Measurements from ENCODE around the gene VTN. TPM values are rescaled to one million over a fixed set of nuclear protein-coding genes. Genes with fewer than 3 reads are reported as not detected.

VTN gene
- total RNA-seq = not detected
- total RNA-seq (2013) = 0.11 TPM

- Histone ChIP-seq H3K4me1 (ENCODE audit: control insufficient read depth, insufficient read depth, low read length) (peaks cover 23% of the 10 kb centered on the region), H3K9me3 (ENCODE audit: control insufficient read depth, insufficient read depth, low read length) (no peaks in the 10 kb centered on the region), H3K36me3 (ENCODE audit: control insufficient read depth, insufficient read depth, low read length) (no peaks in the 10 kb centered on the region), H3K27ac (ENCODE audit: low read length) (peak within 1 kb of the TSS; percentile 51), H3K27me3 (ENCODE audit: control insufficient read depth, insufficient read depth, low read length) (no peaks in the 10 kb centered on the region), H3K4me3 (ENCODE audit: low read length) (peak within 1 kb of the TSS; percentile 84)
- no peaks in the 10 kb centered on the region for H3K27me3 Mint-ChIP-seq (ENCODE audit: low read depth in 2 of 2)
- peak within 1 kb of the TSS; percentile 85 to 93 for H3K27ac Mint-ChIP-seq
- ATAC-seq = no peak
- WGBS (ENCODE audit: insufficient coverage) = 56% methylated on average over 8 of the region's 8 CpGs
- no peaks in the 10 kb centered on the region for H3K36me3 Mint-ChIP-seq
- peaks cover 10 to 23% of the 10 kb centered on the region in 2 donors for H3K4me1 Mint-ChIP-seq
- H3K9me3 Mint-ChIP-seq = no peaks in the 10 kb centered on the region
- DNase-seq = no peak
- TF ChIP-seq, protein P1, sequence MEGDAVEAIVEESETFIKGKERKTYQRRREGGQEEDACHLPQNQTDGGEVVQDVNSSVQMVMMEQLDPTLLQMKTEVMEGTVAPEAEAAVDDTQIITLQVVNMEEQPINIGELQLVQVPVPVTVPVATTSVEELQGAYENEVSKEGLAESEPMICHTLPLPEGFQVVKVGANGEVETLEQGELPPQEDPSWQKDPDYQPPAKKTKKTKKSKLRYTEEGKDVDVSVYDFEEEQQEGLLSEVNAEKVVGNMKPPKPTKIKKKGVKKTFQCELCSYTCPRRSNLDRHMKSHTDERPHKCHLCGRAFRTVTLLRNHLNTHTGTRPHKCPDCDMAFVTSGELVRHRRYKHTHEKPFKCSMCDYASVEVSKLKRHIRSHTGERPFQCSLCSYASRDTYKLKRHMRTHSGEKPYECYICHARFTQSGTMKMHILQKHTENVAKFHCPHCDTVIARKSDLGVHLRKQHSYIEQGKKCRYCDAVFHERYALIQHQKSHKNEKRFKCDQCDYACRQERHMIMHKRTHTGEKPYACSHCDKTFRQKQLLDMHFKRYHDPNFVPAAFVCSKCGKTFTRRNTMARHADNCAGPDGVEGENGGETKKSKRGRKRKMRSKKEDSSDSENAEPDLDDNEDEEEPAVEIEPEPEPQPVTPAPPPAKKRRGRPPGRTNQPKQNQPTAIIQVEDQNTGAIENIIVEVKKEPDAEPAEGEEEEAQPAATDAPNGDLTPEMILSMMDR (IDR thresholded peaks at IDR 0.05) = no peak
- intact Hi-C loops (cut with micrococcal nuclease) = no loop called here
- peak within 1 kb of the TSS; percentile 95 for H3K4me3 Mint-ChIP-seq
Measured at GRCh38 chr17:28370035-28370743, at the start of gene VTN. Gene VTN, minus strand, starts transcription at chr17:28370307. Its CDS starts 104 bp downstream, at chr17:28370203.

DNA sequence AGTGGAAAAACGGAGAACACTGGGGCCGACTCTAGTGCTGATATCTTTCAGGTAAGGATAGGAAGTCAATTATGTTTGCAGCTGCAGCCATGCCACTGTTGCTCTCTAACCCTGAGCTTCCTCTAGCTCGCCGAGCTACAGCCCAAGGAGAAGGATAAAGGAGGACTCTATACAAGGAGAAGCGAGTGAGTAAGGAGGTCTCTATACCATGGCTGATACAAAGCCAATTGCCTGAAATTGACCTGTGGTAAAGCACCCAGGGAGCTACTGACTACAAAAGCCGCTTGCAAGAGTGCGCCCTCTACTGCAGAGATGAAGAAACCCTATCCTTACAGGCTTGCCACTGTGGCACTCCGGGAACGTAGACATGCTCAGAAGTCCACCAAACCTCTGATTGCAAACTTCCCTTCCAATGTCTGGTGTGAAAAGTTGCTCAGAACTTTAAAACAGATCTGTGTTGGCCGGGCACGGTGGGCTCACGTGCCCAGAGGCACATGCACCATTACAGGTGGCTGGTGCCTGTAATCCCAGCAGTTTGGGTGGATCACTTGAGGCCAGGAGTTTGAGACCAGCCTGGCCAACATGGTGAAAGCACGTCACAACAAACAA is 46.7 kb upstream of the VTN start:
- Mint-ChIP-seq H3K27ac (no peak overlapping the region), H3K4me1 (peaks cover 8% of the 10 kb centered on the region in 2 donors), H3K36me3 (no peaks in the 10 kb centered on the region), H3K9me3 (no peaks in the 10 kb centered on the region), H3K27me3 (ENCODE audit: low read depth in 2 of 2) (peaks cover 11 to 20% of the 10 kb centered on the region in 2 donors), H3K4me3 (no peak overlapping the region)
- Histone ChIP-seq H3K4me1 (ENCODE audit: control insufficient read depth, insufficient read depth, low read length) (no peaks in the 10 kb centered on the region), H3K27me3 (ENCODE audit: control insufficient read depth, insufficient read depth, low read length) (no peaks in the 10 kb centered on the region), H3K27ac (ENCODE audit: low read length) (no peak overlapping the region), H3K4me3 (ENCODE audit: low read length) (no peak overlapping the region), H3K9me3 (ENCODE audit: control insufficient read depth, insufficient read depth, low read length) (no peaks in the 10 kb centered on the region), H3K36me3 (ENCODE audit: control insufficient read depth, insufficient read depth, low read length) (no peaks in the 10 kb centered on the region)
- DNase-seq = peak in 1 of 2 donors; percentile 73
- intact Hi-C loops (cut with micrococcal nuclease) = no loop called here
- TF ChIP-seq, protein P1 (IDR thresholded peaks at IDR 0.05) = peak; percentile 67
- peak; percentile 71 to 84 (median 78) for ATAC-seq
- WGBS (ENCODE audit: insufficient coverage) = 18% methylated on average over 13 of the region's 13 CpGs

GRCh38 chr17:28415886-28416285 is 45.8 kb upstream of the VTN start:
- no peaks in the 10 kb centered on the region for H3K9me3 ChIP-seq (ENCODE audit: control insufficient read depth, insufficient read depth, low read length)
- Mint-ChIP-seq H3K27ac (no peak overlapping the region), H3K4me1 (peaks cover 8% of the 10 kb centered on the region in 2 donors), H3K9me3 (no peaks in the 10 kb centered on the region), H3K36me3 (no peaks in the 10 kb centered on the region), H3K27me3 (ENCODE audit: low read depth in 2 of 2) (peaks cover 11 to 20% of the 10 kb centered on the region in 2 donors), H3K4me3 (no peak overlapping the region)
- 92% methylated on average over 3 of the region's 3 CpGs for WGBS (ENCODE audit: insufficient coverage)
- ATAC-seq (no peak), DNase-seq (no peak)
- no peak overlapping the region for H3K4me3 ChIP-seq (ENCODE audit: low read length)
- H3K36me3 ChIP-seq (ENCODE audit: control insufficient read depth, insufficient read depth, low read length) = no peaks in the 10 kb centered on the region
- no peaks in the 10 kb centered on the region for H3K27me3 ChIP-seq (ENCODE audit: control insufficient read depth, insufficient read depth, low read length)
- H3K27ac ChIP-seq (ENCODE audit: low read length) = no peak overlapping the region
- no peaks in the 10 kb centered on the region for H3K4me1 ChIP-seq (ENCODE audit: control insufficient read depth, insufficient read depth, low read length)
- intact Hi-C loops (cut with micrococcal nuclease) = no loop called here
- TF ChIP-seq, protein P1 (IDR thresholded peaks at IDR 0.05) = no peak

All from natural killer cell (primary cell).